Measurements from ENCODE around the gene EEF1A2. TPM values are rescaled to one million over a fixed set of nuclear protein-coding genes. Genes with fewer than 3 reads are reported as not detected.

Gene EEF1A2
- total and polyA plus RNA-seq, 4 donors, result 0.05 to 0.12 TPM; not detected in 2

DNA sequence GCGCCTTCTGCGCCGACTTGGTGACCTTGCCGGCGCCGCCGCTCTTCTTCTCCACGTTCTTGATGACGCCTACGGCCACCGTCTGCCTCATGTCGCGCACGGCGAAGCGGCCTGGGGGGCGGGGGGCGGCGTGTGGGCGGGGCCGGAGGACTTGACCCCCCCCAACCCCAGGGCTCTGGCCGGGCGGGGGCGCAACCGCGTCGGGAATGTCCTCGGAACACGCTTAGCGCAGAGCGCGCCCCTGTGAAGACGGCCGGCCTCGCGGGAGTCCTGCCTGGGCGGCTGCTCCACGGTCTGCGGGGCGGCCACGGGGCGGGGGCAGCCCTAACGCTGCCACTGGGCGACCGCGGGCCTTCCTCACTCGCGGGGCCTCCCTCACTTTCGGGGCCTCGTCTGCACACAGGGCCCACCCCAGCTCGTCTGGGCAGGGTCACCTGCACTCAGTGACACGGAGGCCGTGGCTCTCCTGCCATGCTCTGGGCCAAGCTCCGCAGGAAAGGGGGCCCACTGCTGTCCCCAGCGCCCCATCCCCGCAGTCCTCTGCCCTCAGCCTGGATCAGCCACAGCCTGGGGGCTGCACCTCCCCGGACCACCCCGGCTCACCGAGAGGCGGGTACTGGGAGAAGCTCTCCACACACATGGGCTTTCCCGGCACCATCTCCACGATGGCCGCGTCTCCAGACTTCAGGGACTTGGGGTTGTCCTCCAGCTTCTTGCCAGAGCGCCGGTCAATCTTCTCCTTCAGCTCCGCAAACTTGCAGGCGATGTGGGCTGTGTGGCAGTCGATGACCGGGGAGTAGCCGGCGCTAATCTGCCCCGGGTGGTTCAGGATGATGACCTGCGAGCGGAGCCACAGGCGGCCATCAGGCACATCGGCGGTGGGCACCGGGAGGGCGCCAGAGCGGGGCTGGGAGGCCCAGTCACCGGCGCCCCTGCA is 10.3 kb downstream of the EEF1A2 start (continued):
- no peak for TF ChIP-seq ZBTB33 (IDR thresholded peaks at IDR 0.05)
- TF ChIP-seq RXRA (IDR thresholded peaks at IDR 0.05), result no peak
- TF ChIP-seq NR2F2 (IDR thresholded peaks at IDR 0.05), result no peak
- no peak for TF ChIP-seq JUND (IDR thresholded peaks at IDR 0.05)

- DNase-seq (ENCODE audit: low spot score), result no peak
- H3K27me3 ChIP-seq (ENCODE audit: control insufficient read depth in 4 of 4, insufficient read depth in 4 of 4, low read length in 3 of 4), result peaks cover 2 to 9% (median 5%) of the 10 kb centered on the region in 4 donors
- no peak overlapping the region for H3K9ac ChIP-seq (ENCODE audit: low read depth in 1 of 2, low read length in 2 of 2)
- H3K4me3 ChIP-seq (ENCODE audit: low read depth in 1 of 3, low read length in 3 of 3), result no peak overlapping the region
- peaks cover 0 to 5% (median 0%) of the 10 kb centered on the region in 4 donors for H3K4me1 ChIP-seq (ENCODE audit: control insufficient read depth in 4 of 4, insufficient read depth in 4 of 4, low read length in 3 of 4)
- no peak for TF ChIP-seq FOXA2 (IDR thresholded peaks at IDR 0.05)
- no peak for TF ChIP-seq GABPA (IDR thresholded peaks at IDR 0.05 in 1 of 2, conservative IDR thresholded peaks at IDR 0.05 in 1 of 2)
- TF ChIP-seq FOXA1 (IDR thresholded peaks at IDR 0.05), result no peak
- no peak for TF ChIP-seq MAX (IDR thresholded peaks at IDR 0.05)
- TF ChIP-seq REST (IDR thresholded peaks at IDR 0.05), result no peak
- no peak for TF ChIP-seq NR2F2 (IDR thresholded peaks at IDR 0.05)
- TF ChIP-seq HNF4A (conservative IDR thresholded peaks at IDR 0.05), result no peak
- TF ChIP-seq ZBTB33 (IDR thresholded peaks at IDR 0.05), result no peak
- TF ChIP-seq HNF4G (IDR thresholded peaks at IDR 0.05), result no peak
- TF ChIP-seq, protein P1, sequence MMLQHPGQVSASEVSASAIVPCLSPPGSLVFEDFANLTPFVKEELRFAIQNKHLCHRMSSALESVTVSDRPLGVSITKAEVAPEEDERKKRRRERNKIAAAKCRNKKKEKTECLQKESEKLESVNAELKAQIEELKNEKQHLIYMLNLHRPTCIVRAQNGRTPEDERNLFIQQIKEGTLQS (IDR thresholded peaks at IDR 0.05), result no peak
- no peak for TF ChIP-seq RAD21 (IDR thresholded peaks at IDR 0.05)
- no peak for TF ChIP-seq TAF1 (conservative IDR thresholded peaks at IDR 0.05)
- TF ChIP-seq EGR1 (IDR thresholded peaks at IDR 0.05; ENCODE audit: low read depth in 2 of 2), result no peak
- no peak for TF ChIP-seq RXRA (IDR thresholded peaks at IDR 0.05)
- no peak for TF ChIP-seq JUND (IDR thresholded peaks at IDR 0.05)
- TF ChIP-seq YY1 (IDR thresholded peaks at IDR 0.05), result no peak
- no peak for TF ChIP-seq CTCF (IDR thresholded peaks at IDR 0.05; ENCODE audit: low read depth, low read length, missing input control)
- no peak for TF ChIP-seq SP1 (IDR thresholded peaks at IDR 0.05)
- no peaks in the 10 kb centered on the region for H3K36me3 ChIP-seq (ENCODE audit: control insufficient read depth in 4 of 4, insufficient read depth in 3 of 4, low read depth in 1 of 4, low read length in 3 of 4)
- no peak overlapping the region for H3K27ac ChIP-seq (ENCODE audit: low read depth in 1 of 2, low read length in 2 of 2)
- peaks cover 0 to 2% (median 0%) of the 10 kb centered on the region in 4 donors for H3K9me3 ChIP-seq (ENCODE audit: control insufficient read depth in 4 of 4, low read length in 3 of 4)
- WGBS, result 15% methylated on average over 39 of the region's 40 CpGs
Measured at GRCh38 chr20:63487781-63488241, 11.1 kb downstream of the EEF1A2 start.
